WTC11 (cell line): ENCODE data around the gene HYAL1.

ENCODE experiments used
- CBFB ChIP-seq: sonication (generic); formaldehyde crosslinking; IDR thresholded peaks from 2 replicates; pipeline ENCODE4 v1.8.1; 2022; ENCODE audit warnings: mild to moderate bottlenecking, low read depth, missing genetic modification reagents
- ELF4 ChIP-seq: sonication (generic); formaldehyde crosslinking; IDR thresholded peaks from 2 replicates; pipeline ENCODE4 v1.8.1; 2022; ENCODE audit warnings: low read depth, mild to moderate bottlenecking, moderate library complexity, missing genetic modification reagents
- RELA ChIP-seq: sonication (generic); formaldehyde crosslinking; IDR thresholded peaks from 2 replicates; pipeline ENCODE4 v1.8.1; 2022; ENCODE audit warnings: missing genetic modification reagents, mild to moderate bottlenecking, borderline replicate concordance
- SMAD4 ChIP-seq: sonication (generic); formaldehyde crosslinking; IDR thresholded peaks from 2 replicates; pipeline ENCODE4 v1.8.0; 2022; ENCODE audit warnings: mild to moderate bottlenecking, missing genetic modification reagents
- SP1 ChIP-seq: sonication (generic); formaldehyde crosslinking; conservative IDR thresholded peaks from 2 replicates; pipeline ENCODE4 v1.8.1; 2022; ENCODE audit warnings: missing genetic modification reagents
- ZNF317 ChIP-seq: sonication (generic); formaldehyde crosslinking; IDR thresholded peaks from 2 replicates; pipeline ENCODE4 v1.8.1; 2023; ENCODE audit warnings: low read depth, mild to moderate bottlenecking, moderate library complexity, missing genetic modification reagents, borderline replicate concordance
- TF ChIP-seq, protein P1 (sequence below): fragments of 200-600 bp; IDR thresholded peaks from 2 replicates; pipeline ENCODE4 v1.8.0; 2022; ENCODE audit warnings: antibody characterized with exemption
- TF ChIP-seq, protein P2 (sequence below): sonication (generic); formaldehyde crosslinking; IDR thresholded peaks from 2 replicates; pipeline ENCODE4 v1.8.0; 2022; ENCODE audit warnings: mild to moderate bottlenecking, missing genetic modification reagents

DNA sequence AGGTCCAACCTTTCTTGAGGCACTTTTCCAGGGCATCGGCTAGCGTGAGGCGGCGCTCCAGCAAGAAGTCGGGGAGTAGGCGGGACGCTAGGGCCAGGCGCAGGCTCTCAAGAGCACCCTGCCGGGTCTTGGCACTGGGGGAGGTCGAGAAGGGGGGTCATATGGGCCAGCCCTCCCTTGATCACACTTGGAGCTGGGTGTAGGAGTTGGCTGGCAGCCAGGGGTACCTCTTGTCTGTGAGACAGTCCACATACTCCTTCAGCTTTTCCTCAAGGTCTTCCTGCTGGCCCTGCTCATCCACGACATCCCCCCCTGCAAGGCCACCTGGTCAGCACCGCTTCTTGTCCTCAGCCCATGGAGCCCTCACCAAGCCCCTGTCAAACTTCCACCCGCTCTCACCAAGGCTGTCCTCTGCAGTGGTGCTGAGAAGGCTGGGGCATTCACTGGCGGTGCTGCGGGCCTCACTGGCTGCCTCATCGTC, 13.2 kb downstream of the HYAL1 start:
- TF ChIP-seq, protein P1, sequence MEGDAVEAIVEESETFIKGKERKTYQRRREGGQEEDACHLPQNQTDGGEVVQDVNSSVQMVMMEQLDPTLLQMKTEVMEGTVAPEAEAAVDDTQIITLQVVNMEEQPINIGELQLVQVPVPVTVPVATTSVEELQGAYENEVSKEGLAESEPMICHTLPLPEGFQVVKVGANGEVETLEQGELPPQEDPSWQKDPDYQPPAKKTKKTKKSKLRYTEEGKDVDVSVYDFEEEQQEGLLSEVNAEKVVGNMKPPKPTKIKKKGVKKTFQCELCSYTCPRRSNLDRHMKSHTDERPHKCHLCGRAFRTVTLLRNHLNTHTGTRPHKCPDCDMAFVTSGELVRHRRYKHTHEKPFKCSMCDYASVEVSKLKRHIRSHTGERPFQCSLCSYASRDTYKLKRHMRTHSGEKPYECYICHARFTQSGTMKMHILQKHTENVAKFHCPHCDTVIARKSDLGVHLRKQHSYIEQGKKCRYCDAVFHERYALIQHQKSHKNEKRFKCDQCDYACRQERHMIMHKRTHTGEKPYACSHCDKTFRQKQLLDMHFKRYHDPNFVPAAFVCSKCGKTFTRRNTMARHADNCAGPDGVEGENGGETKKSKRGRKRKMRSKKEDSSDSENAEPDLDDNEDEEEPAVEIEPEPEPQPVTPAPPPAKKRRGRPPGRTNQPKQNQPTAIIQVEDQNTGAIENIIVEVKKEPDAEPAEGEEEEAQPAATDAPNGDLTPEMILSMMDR = no peak
- no peak for TF ChIP-seq RELA (CRISPR knock-in tag)
- TF ChIP-seq SP1 (CRISPR knock-in tag) = no peak
- no peak for TF ChIP-seq ZNF317 (CRISPR knock-in tag)
- TF ChIP-seq, protein P2, sequence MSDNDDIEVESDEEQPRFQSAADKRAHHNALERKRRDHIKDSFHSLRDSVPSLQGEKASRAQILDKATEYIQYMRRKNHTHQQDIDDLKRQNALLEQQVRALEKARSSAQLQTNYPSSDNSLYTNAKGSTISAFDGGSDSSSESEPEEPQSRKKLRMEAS (CRISPR knock-in tag) = no peak
- TF ChIP-seq CBFB (CRISPR knock-in tag) = no peak
- TF ChIP-seq SMAD4 (CRISPR knock-in tag) = no peak
- TF ChIP-seq ELF4 = no peak
